Naive B cell (primary cell): ENCODE measurements around the gene SHKBP1. TPM values are rescaled to one million over a fixed set of nuclear protein-coding genes. Genes with fewer than 3 reads are reported as not detected.

ENCODE experiments used
- ATAC-seq, 2 donors: fragments of 150-1000 bp; cut with Tn5 transposase; 2 replicates each; pipeline ENCODE4 v1.10.0; 2021; ENCODE audit warnings: low read depth in 2 of 2, mild to moderate bottlenecking in 2 of 2, moderate library complexity in 2 of 2
- DNase-seq: peaks from one replicate; pipeline ENCODE4 v3.0.0; 2022
- H3K27ac Mint-ChIP-seq, 6 donors: one replicate each; pipeline ENCODE4 v1.8.0; 2020 to 2022; ENCODE audit warnings: mild to moderate bottlenecking in 6 of 6, mixed read lengths in 6 of 6, moderate library complexity in 5 of 6, inconsistent platforms in 2 of 6
- H3K27me3 Mint-ChIP-seq, 3 donors: one replicate each; pipeline ENCODE4 v1.8.0; 2021 to 2022; ENCODE audit warnings: mixed read lengths in 3 of 3, mild to moderate bottlenecking in 1 of 3
- H3K36me3 Mint-ChIP-seq, 2 donors: one replicate each; pipeline ENCODE4 v1.8.0; 2020 to 2022; ENCODE audit warnings: mixed read lengths in 2 of 2, inconsistent platforms in 1 of 2, mild to moderate bottlenecking in 1 of 2
- H3K4me1 Mint-ChIP-seq, 3 donors: one replicate each; pipeline ENCODE4 v1.8.0; 2020 to 2022; ENCODE audit warnings: mixed read lengths in 3 of 3, inconsistent platforms in 1 of 3, mild to moderate bottlenecking in 1 of 3, moderate library complexity in 1 of 3
- H3K4me3 Mint-ChIP-seq, 8 donors: one replicate each; pipeline ENCODE4 v1.8.0; 2020 to 2022; ENCODE audit warnings: mild to moderate bottlenecking in 8 of 8, mixed read lengths in 8 of 8, moderate library complexity in 8 of 8, inconsistent platforms in 2 of 8
- H3K9me3 Mint-ChIP-seq, 7 donors: one replicate each; pipeline ENCODE4 v1.8.0; 2020 to 2022; ENCODE audit warnings: mixed read lengths in 7 of 7, mild to moderate bottlenecking in 5 of 7, inconsistent platforms in 2 of 7, moderate library complexity in 1 of 7
- polyA plus RNA-seq, 6 donors: library from polyadenylated mRNA; unstranded; fragments of 300-500 nt; fragmentation: Illumina TruSeq; gene quantifications; one replicate each; pipeline ENCODE4 v1.2.3, GENCODE V29; 2021; ENCODE audit warnings: low read depth in 6 of 6

Gene SHKBP1
- polyA plus RNA-seq, 6 donors from 2014 or later: 125 to 196 (median 152) TPM

DNA sequence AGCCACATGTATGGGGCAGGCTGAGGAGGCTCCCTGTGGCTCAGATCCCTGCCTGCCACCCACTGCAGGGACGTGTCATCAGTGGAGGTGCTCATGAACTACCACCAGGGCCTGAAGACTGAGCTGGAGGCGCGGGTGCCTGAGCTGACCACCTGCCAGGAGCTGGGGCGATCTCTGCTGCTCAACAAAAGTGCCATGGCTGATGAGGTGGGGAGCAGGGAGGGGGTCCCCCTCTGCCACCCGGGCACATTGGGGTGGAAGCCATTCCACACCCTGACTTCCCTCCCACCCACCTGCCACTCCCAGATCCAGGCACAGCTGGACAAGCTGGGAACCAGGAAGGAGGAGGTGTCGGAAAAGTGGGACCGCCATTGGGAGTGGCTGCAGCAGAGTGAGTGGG is 11.3 kb upstream of the SHKBP1 start:
- ATAC-seq (no peak), DNase-seq (no peak)
- Mint-ChIP-seq H3K4me3 (no peak overlapping the region), H3K27ac (no peak overlapping the region), H3K9me3 (no peaks in the 10 kb centered on the region), H3K27me3 (peaks cover 19 to 70% (median 37%) of the 10 kb centered on the region in 3 donors), H3K4me1 (peaks cover 9 to 14% (median 9%) of the 10 kb centered on the region in 3 donors), H3K36me3 (peaks cover 0 to 9% of the 10 kb centered on the region in 2 donors)

DNA sequence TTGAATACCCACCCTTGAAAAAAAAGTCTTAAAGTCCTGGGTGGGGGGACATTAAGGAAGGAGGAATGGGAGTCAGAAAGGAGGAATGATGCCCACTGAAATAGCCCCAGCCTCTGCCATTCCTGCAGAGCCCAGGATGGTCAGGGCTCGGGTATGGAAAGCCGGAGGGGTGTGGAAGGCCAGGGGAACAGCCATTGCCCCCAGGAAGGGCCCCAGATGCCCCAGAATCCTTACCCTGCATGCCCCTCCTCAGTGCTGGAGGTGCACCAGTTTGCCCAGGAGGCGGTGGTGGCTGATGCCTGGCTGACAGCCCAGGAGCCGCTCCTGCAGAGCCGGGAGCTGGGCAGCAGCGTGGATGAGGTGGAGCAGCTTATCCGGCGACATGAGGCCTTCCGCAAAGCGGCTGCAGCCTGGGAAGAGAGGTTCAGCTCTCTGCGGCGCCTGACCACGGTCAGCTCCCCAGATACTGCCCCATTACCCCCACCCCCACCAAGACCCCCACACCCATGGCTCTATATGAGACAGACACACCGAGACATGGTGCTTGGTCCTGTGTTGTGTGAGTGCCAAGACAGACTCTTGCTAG is 10.7 kb upstream of the SHKBP1 start:
- H3K4me1 Mint-ChIP-seq: peaks cover 15 to 19% (median 15%) of the 10 kb centered on the region in 3 donors
- no peak overlapping the region for H3K27ac Mint-ChIP-seq
- peaks cover 0 to 5% (median 0%) of the 10 kb centered on the region in 7 donors for H3K9me3 Mint-ChIP-seq
- H3K4me3 Mint-ChIP-seq: peak overlapping the region in 1 of 8 donors; percentile 22
- peaks cover 19 to 64% (median 37%) of the 10 kb centered on the region in 3 donors for H3K27me3 Mint-ChIP-seq
- ATAC-seq (no peak), DNase-seq (no peak)
- H3K36me3 Mint-ChIP-seq: peaks cover 0 to 9% of the 10 kb centered on the region in 2 donors

DNA sequence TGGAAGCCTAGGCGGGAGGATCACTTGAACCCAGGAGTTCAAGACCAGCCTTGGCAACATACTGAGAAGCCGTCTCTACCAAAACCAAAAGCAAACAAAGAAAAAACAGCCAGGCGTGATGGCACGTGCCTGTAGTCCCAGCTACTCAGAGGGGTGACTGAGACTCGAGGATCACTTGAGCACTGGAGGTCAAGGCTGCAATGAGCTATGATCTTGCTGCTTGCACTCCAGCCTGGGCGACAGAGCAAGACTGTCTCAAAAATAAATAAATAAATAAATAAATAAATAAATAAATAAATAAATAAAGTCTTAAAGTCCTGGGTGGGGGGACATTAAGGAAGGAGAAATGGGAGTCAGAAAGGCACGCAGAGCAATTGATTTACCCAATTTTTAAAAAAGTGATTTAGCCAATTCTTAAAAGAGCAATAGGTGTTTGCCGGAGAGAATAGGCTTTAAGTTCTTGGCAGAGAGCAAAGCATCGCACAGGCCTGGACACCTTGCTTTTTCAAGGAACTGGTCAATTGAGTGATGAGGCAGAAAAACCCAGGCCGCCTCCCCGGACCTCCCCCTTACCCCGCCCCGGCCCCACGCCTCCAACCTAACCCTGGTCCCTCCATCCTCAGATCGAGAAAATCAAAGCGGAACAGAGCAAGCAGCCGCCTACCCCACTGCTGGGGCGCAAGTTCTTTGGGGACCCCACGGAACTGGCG is 9.5 kb upstream of the SHKBP1 start:
- ATAC-seq (no peak), DNase-seq (no peak)
- peaks cover 0 to 6% (median 0%) of the 10 kb centered on the region in 7 donors for H3K9me3 Mint-ChIP-seq

DNA sequence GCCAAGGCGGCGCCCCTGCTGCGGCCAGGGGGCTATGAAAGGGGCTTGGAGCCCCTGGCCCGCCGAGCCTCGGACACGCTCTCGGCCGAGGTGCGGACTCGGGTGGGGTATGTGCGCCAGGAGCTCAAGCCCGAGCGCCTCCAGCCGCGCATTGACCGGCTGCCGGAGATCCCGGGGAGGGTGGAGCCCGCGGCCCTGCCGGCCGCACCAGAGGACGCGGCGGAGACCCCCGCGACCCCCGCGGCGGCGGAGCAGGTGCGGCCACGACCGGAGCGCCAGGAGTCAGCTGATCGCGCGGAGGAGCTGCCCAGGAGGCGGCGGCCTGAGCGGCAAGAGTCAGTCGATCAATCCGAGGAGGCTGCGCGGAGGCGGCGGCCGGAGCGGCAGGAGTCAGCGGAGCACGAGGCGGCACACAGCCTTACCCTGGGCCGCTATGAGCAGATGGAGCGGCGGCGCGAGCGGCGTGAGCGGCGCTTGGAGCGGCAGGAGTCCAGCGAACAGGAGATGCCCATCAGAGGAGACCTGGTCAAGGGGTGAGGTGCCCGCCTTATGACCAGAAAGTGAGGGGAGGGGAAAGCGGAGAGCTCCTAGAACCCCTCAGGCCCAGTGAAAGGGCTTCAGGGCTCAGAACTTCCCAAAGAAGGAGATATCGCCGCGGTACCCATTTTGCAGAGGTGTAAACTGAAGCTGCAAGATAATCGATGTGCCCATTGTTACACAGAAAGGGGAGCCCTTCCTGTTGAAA is 8.8 kb upstream of the SHKBP1 start:
- H3K27me3 Mint-ChIP-seq: peaks cover 13 to 52% (median 27%) of the 10 kb centered on the region in 3 donors
- no peak for ATAC-seq
- H3K4me3 Mint-ChIP-seq: peak overlapping the region in 5 of 8 donors; percentile 35 to 68 (median 60)
- peaks cover 0 to 6% (median 0%) of the 10 kb centered on the region in 7 donors for H3K9me3 Mint-ChIP-seq
- peaks cover 16 to 20% (median 17%) of the 10 kb centered on the region in 3 donors for H3K4me1 Mint-ChIP-seq
- no peak for DNase-seq
- no peak overlapping the region for H3K27ac Mint-ChIP-seq
- H3K36me3 Mint-ChIP-seq: no peaks in the 10 kb centered on the region

More for the DNA sequence above, 9.5 kb upstream of the SHKBP1 start:
- peaks cover 13 to 52% (median 29%) of the 10 kb centered on the region in 3 donors for H3K27me3 Mint-ChIP-seq
- peaks cover 16 to 20% (median 17%) of the 10 kb centered on the region in 3 donors for H3K4me1 Mint-ChIP-seq
- H3K36me3 Mint-ChIP-seq: peaks cover 0 to 1% of the 10 kb centered on the region in 2 donors
- peak overlapping the region in 6 of 8 donors; percentile 35 to 79 (median 64) for H3K4me3 Mint-ChIP-seq
- H3K27ac Mint-ChIP-seq: no peak overlapping the region

DNA sequence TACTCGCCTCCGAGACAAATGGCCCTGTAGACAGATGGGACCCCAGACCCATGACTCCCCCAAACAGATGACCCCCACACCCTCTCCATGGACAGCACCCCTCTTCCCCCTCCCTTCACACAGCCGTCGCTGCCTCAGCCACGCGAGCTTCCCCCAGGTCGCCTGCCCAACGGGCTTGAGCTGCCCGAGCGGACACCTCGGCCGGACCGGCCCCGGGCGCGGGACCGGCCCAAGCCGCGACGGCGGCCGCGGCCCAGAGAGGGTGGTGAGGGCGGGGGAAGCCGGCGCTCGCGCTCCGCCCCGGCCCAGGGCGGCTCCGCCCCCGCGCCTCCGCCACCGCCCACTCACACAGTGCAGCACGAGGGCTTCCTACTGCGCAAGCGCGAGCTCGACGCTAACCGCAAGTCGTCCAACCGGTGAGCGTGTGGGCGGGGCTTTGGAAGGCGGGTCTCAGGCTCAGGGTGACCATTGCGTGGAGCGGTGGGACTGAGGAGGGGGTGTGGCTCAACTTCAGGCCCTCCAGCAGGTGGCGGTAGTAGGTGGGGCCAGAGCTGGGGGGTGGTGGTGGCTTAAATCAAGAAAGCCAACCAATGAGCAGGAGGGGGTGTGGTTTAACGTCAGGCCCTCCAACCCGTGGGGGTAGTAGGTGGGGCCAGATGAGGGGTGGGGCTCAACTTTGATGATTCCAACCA is 6.2 kb upstream of the SHKBP1 start:
- Mint-ChIP-seq H3K4me1 (peaks cover 17 to 20% (median 19%) of the 10 kb centered on the region in 3 donors), H3K36me3 (no peaks in the 10 kb centered on the region), H3K9me3 (peaks cover 0 to 6% (median 0%) of the 10 kb centered on the region in 7 donors), H3K27ac (peak overlapping the region; percentile 69 to 97 (median 82)), H3K4me3 (peak overlapping the region; percentile 20 to 88 (median 83)), H3K27me3 (peaks cover 4 to 31% (median 13%) of the 10 kb centered on the region in 3 donors)
- ATAC-seq (peak; percentile 87 to 91), DNase-seq (peak; percentile 98)

DNA sequence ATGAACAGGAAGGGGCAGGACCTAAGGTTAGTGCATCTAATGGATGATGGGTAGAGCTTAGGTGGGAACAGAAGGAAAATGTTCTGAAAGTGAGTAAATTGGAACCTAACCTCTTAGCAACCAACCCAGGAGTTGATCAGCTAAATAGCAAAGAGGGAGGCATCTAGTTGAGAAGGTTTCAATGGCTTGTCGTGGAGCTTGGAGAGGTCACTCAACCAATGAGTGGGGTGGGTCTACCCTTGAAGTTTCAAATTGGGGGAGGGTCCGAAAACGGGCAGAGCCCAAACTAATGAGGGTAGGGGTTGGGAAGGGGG is 5.7 kb upstream of the SHKBP1 start:
- Mint-ChIP-seq H3K4me3 (peak overlapping the region; percentile 20 to 88 (median 70)), H3K4me1 (peaks cover 19 to 21% (median 19%) of the 10 kb centered on the region in 3 donors), H3K9me3 (peaks cover 0 to 6% (median 0%) of the 10 kb centered on the region in 7 donors), H3K36me3 (no peaks in the 10 kb centered on the region), H3K27me3 (peaks cover 4 to 26% (median 8%) of the 10 kb centered on the region in 3 donors), H3K27ac (peak overlapping the region in 4 of 6 donors; percentile 69 to 97 (median 76))
- ATAC-seq (no peak), DNase-seq (no peak)

DNA sequence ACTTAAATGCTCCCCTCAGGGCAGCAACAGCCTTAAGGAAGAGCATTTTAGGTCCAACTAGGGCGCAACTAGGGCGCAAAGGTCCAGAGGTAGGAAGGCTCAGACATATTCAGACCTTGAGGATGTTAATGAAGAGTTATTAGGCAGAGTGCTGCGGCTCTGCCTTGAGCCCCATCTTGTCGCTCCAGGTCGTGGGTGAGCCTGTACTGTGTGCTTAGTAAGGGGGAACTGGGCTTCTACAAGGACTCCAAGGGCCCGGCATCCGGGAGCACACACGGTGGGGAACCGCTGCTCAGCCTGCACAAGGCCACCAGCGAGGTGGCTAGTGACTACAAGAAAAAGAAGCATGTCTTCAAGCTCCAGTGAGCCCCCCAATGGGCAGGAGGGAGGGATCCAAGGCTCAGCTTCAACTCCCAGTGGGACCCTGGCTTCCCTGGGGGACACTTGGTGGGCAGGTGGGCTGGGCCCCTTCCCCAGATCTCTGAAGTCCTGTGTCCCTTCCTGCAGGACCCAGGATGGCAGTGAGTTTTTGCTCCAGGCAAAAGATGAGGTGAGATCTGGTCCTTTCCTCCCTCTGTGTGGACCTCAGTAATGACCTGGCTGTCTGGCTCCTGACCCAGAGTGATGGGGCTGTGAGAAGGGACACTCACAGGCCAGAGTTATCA is 4.7 kb upstream of the SHKBP1 start:
- peaks cover 0 to 6% (median 0%) of the 10 kb centered on the region in 7 donors for H3K9me3 Mint-ChIP-seq
- peak overlapping the region in 1 of 8 donors; percentile 72 for H3K4me3 Mint-ChIP-seq
- no peak for DNase-seq
- no peak for ATAC-seq
- peaks cover 0 to 16% (median 0%) of the 10 kb centered on the region in 3 donors for H3K27me3 Mint-ChIP-seq
- H3K4me1 Mint-ChIP-seq: peaks cover 16 to 26% (median 22%) of the 10 kb centered on the region in 3 donors
- H3K36me3 Mint-ChIP-seq: no peaks in the 10 kb centered on the region
- peak overlapping the region in 1 of 6 donors; percentile 19 for H3K27ac Mint-ChIP-seq

DNA sequence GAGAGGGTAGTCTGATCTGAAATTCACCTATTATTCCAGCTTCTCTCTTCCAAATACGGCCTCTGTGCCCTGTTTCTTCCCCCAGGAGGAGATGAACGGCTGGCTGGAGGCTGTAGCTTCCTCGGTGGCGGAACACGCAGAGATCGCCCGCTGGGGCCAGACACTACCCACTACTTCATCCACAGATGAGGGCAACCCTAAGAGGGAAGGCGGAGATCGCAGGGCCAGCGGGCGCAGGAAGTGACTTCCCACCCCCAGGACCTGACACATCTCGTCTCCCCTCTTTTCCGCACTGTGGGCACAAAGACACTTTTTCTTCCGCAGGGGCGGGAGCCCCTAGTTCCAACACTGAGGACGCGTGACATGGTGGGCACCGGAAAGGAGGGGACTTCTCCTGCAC is 1.3 kb upstream of the SHKBP1 start:
- no peak for DNase-seq
- Mint-ChIP-seq H3K4me1 (peaks cover 22 to 33% (median 29%) of the 10 kb centered on the region in 3 donors), H3K27me3 (no peaks in the 10 kb centered on the region), H3K27ac (peak overlapping the region in 2 of 6 donors; percentile 27 to 65), H3K9me3 (peaks cover 0 to 6% (median 0%) of the 10 kb centered on the region in 7 donors), H3K4me3 (peak overlapping the region; percentile 46 to 82 (median 76)), H3K36me3 (peaks cover 4 to 8% of the 10 kb centered on the region in 2 donors)
- ATAC-seq: no peak

DNA sequence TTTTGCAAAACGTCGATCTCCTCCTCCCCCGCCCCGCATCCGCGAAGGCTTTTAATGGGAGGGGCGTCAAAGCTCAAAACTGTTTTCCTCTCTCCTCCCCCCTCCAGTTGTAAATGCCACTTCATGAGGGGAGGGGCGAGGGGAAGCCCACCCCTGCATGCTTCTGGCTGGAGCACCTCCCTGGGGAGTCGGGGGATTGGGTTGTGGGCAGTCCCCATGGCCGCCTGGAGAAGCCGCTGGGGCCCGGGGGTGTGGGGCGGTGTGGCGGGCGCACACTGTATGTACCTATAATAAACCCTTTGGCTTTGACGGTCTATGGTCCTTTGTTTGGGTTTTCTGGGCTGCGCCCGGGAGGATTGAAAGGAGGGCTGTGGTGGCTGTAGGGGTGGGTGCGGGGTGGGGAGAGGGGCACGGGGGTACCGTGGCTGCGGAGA is 505 bp upstream of the SHKBP1 start:
- Mint-ChIP-seq H3K36me3 (peaks cover 4 to 15% of the 10 kb centered on the region in 2 donors), H3K4me3 (peak overlapping the region; percentile 80 to 96 (median 94)), H3K27me3 (no peaks in the 10 kb centered on the region), H3K9me3 (no peaks in the 10 kb centered on the region), H3K27ac (peak overlapping the region in 5 of 6 donors; percentile 80 to 93 (median 82)), H3K4me1 (peaks cover 15 to 32% (median 22%) of the 10 kb centered on the region in 3 donors)
- ATAC-seq: peak; percentile 23 to 34
- no peak for DNase-seq

DNA sequence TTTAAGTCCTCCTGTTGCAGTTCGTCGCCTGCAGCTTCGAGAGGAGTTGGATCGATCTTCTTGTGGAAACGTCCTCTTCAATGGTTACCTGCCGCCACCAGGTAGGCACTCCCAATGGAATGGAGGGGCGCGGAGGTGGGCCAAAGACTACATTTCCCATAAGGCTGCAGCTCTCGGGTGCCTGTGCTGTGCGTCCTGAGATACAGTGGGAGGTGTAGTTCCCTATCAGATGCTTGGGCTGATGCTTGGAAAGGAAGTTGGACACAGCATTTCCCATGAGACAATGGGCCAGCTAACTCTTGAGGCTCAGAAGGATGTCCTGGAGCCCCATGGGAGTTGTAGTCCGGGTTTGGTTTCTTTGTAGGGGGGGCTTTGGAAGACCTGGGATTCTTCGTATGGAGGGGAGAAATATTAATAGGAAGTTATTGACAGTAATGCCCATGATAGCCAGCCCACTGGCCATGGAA is 1.8 kb downstream of the SHKBP1 start:
- DNase-seq: no peak
- Mint-ChIP-seq H3K9me3 (no peaks in the 10 kb centered on the region), H3K4me1 (peaks cover 16 to 34% (median 28%) of the 10 kb centered on the region in 3 donors), H3K36me3 (peaks cover 15 to 25% of the 10 kb centered on the region in 2 donors), H3K27ac (peak overlapping the region in 2 of 6 donors; percentile 15 to 49), H3K27me3 (no peaks in the 10 kb centered on the region), H3K4me3 (peak overlapping the region; percentile 80 to 96 (median 94))
- ATAC-seq: no peak

DNA sequence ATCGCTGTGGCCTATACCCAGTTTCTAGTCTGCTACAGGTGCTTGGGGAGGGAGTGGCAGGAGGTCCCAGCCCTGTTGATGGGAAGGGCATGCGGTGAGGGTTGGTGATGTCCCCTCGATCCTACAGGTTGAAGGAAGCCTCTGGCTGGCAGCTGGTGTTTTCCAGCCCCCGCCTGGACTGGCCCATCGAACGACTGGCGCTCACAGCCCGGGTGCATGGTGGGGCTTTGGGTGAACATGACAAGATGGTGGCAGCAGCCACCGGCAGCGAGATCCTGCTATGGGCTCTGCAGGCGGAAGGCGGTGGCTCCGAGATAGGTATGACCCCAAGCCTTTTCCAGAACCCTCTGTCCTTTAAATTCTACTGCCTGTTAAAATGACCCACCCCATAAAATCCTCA is 3.9 kb downstream of the SHKBP1 start:
- DNase-seq: no peak
- Mint-ChIP-seq H3K9me3 (no peaks in the 10 kb centered on the region), H3K27me3 (no peaks in the 10 kb centered on the region), H3K27ac (peak overlapping the region in 1 of 6 donors; percentile 26), H3K4me1 (peaks cover 24 to 45% (median 41%) of the 10 kb centered on the region in 3 donors), H3K4me3 (peak overlapping the region in 1 of 8 donors; percentile 47), H3K36me3 (peaks cover 20 to 34% of the 10 kb centered on the region in 2 donors)
- ATAC-seq: no peak

DNA sequence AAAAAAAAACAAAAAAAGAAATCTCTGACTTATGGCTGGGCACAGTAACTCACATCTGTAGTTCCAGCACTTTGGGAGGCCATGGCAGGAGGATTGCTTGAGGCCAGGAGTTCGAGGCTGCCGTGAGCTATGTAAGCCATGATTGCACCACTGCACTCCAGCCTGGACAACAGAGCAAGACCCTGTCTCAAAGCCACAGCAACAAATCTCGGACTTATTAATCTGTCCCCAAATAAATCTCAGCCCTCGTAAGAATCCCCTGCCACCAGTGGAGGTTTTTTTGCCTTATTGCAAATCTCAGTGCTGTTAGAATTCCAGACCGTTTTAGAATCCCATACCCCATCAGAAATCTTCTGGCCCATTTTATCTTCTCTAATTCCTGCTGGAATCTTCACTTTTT is 4.9 kb downstream of the SHKBP1 start:
- DNase-seq: no peak
- peak overlapping the region in 1 of 8 donors; percentile 41 for H3K4me3 Mint-ChIP-seq
- no peak for ATAC-seq
- H3K27ac Mint-ChIP-seq: no peak overlapping the region
- no peaks in the 10 kb centered on the region for H3K9me3 Mint-ChIP-seq
- peaks cover 31 to 44% (median 40%) of the 10 kb centered on the region in 3 donors for H3K4me1 Mint-ChIP-seq
- H3K36me3 Mint-ChIP-seq: peaks cover 25 to 43% of the 10 kb centered on the region in 2 donors
- no peaks in the 10 kb centered on the region for H3K27me3 Mint-ChIP-seq
